Panc1 (cell line): ENCODE results near the gene IQSEC1.

Experiments used
- CTCF ChIP-seq: fragments of 450-650 bp; IDR thresholded peaks from 2 replicates; pipeline ENCODE4 v1.5.1; 2017; ENCODE audit warnings: mild to moderate bottlenecking
- POLR2AphosphoS5 ChIP-seq: IDR thresholded peaks from 2 replicates; pipeline ENCODE4 v1.6.1; 2012; ENCODE audit warnings: mild to moderate bottlenecking, low read depth, low read length, moderate library complexity

- TF ChIP-seq CTCF (no peak), POLR2AphosphoS5 (no peak)
These were observed 146.6 kb downstream of the IQSEC1 start for GRCh38 chr3:12926660-12927059.
